GM12875 (cell line): ENCODE measurements around the gene C6orf52.
"Not testable (repeated sequence)": the region's sequence is repeated elsewhere in the genome, so short reads cannot be mapped to it uniquely, and the experiment has no call there.

ENCODE experiments used
- H3K4me3 ChIP-seq: one replicate; pipeline ENCODE4 v1.5.1; 2011; ENCODE audit warnings: low read depth, low read length, control low read depth
- TF ChIP-seq, protein P1 (sequence below): IDR thresholded peaks from 2 replicates; pipeline ENCODE4 v1.5.1; 2011; ENCODE audit warnings: low read depth, mild to moderate bottlenecking, control low read depth, inconsistent platforms, low read length, moderate library complexity, borderline replicate concordance; ENCODE audit not compliant: insufficient read depth

The C6orf52 gene

GRCh38 chr6:10694302-10695085 lies at the start of gene C6orf52, which contains the start of gene PAK1IP1:
Gene C6orf52 (minus strand): TSS chr6:10694616. CDS start chr6:10687550, 7,066 bp downstream.
Gene PAK1IP1 (plus strand): TSS chr6:10694972. CDS start chr6:10694986, 14 bp downstream.
- TF ChIP-seq, protein P1, sequence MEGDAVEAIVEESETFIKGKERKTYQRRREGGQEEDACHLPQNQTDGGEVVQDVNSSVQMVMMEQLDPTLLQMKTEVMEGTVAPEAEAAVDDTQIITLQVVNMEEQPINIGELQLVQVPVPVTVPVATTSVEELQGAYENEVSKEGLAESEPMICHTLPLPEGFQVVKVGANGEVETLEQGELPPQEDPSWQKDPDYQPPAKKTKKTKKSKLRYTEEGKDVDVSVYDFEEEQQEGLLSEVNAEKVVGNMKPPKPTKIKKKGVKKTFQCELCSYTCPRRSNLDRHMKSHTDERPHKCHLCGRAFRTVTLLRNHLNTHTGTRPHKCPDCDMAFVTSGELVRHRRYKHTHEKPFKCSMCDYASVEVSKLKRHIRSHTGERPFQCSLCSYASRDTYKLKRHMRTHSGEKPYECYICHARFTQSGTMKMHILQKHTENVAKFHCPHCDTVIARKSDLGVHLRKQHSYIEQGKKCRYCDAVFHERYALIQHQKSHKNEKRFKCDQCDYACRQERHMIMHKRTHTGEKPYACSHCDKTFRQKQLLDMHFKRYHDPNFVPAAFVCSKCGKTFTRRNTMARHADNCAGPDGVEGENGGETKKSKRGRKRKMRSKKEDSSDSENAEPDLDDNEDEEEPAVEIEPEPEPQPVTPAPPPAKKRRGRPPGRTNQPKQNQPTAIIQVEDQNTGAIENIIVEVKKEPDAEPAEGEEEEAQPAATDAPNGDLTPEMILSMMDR, result no peak
- H3K4me3 ChIP-seq, result peak within 1 kb of the TSS; percentile 66

DNA sequence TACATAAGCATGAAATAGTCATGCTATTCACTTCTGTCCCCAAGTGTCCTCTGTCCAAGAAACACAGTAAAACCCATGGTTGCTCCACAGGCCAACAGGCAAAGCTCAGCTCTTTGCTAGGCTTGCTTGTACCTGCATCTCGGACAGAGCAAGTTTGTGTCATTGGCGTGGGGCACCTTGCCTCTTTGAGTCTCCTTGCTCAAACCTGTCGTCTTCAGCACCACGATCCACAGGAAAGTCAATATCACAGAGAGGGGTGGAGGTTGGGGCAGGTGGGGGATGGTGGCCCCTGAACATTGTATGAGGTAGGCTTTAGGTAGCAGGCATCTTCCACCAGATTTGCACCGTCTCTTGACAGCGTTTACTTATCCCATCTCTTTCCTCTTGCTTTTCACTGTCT lies 49.1 kb upstream of the C6orf52 start:
- TF ChIP-seq, protein P1, result no peak

DNA sequence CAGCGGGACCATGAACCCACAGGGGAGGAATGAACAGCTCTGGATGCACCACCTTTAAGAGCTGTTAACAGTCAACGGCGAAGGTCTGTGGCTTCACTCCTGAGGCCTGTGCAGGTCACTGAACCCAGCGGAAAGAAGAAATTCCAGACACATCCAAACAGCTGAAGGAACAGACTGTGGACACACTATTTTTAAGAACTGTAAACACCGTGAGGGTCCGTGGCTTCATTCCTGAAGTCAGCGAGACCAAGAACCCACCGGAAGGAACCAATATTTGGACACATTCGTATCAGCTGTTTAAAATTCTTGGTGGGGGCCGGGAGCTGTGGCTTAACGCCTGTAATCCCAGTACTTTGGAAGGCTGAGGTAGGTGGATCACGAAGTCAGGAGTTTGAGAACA lies 47.8 kb upstream of the C6orf52 start:
- H3K4me3 ChIP-seq, result no peak overlapping the region
- TF ChIP-seq, protein P1, result no peak

More for the DNA sequence above, 49.1 kb upstream of the C6orf52 start:
- no peak overlapping the region for H3K4me3 ChIP-seq

DNA sequence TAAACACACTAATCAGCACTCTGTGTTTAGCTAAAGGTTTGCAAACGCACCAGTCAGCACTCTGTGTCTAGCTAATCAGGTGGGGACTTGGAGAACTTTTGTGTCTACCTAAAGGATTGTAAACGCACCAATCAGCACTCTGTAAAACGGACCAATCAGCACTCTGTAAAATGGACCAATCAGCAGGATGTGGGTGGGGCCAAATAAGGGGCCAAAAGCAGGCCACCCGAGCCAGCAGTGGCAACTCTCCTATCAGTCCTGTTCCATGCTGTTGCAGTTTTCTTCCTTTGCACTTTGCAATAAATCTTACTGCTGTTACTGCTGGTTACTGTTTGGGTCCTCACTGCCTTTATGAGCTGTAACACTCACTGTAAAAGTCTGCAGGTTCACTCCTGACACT lies 47.2 kb upstream of the C6orf52 start:
- H3K4me3 ChIP-seq, result not testable (repeated sequence)

- TF ChIP-seq, protein P1, result no peak
- H3K4me3 ChIP-seq, result no peak overlapping the region
Observed at GRCh38 chr6:10740061-10740460, 45.6 kb upstream of the C6orf52 start.

GRCh38 chr6:10736731-10737130 lies 42.3 kb upstream of the C6orf52 start:
- TF ChIP-seq, protein P1, result no peak
- H3K4me3 ChIP-seq, result no peak overlapping the region

- TF ChIP-seq, protein P1, result no peak
- no peak overlapping the region for H3K4me3 ChIP-seq
Observed at GRCh38 chr6:10733863-10734262, 39.4 kb upstream of the C6orf52 start.
